ENCODE data around the gene FAM222A.
A peak's percentile ranks its signal among the peaks of the same experiment; 100 is the strongest.

FAM222A gene

GRCh38 chr12:109726511-109727038 is 12.9 kb downstream of the FAM222A start:
- DNase-seq = peak; percentile 12

GRCh38 chr12:109727039-109727723 is 13.6 kb downstream of the FAM222A start:
- no peak for DNase-seq

GRCh38 chr12:109727746-109728726 is 14.4 kb downstream of the FAM222A start:
- DNase-seq = peak; percentile 53

GRCh38 chr12:109728921-109729320 is 15.3 kb downstream of the FAM222A start:
- DNase-seq = no peak

DNA sequence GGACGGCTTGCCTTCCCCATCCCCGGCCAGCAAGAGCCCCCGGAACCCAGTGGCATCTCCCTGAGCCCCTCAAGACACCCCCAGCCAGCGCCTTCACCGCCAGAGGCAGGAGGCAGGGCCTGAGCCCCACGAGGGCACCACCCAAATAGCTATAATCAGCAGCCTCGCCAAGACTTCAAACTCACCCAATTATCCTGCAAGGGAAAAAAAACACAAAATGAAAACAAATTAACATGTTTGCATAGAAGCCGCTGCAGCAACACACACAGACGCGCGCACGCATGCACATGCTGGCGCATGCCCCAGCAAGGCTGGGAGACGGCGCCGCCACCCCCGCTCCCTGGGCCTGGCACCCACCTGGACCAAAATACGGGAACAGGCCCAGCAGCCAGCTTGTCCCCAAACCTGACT is 15.8 kb downstream of the FAM222A start:
- DNase-seq = peak; percentile 89

DNA sequence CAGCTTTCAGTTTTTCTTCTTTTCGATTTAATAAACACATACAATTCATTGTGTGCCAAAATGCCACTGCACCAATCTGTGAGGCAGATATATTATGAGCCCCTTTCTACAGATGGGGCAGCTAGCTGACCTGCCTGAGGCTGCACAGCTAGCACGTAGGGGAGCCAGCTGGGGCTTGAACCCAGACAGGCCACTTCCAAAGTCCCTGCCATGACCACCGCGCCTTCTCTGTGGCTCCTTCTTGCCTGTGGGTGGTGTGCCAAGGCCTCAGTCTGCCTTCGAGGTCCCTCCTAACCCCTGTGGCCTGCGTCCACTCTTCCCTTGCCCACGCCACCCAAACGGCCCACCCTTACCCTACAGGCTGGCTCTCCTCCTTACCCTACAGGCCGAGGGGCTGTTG is 16.2 kb downstream of the FAM222A start:
- DNase-seq = no peak

GRCh38 chr12:109730306-109731145 is 16.9 kb downstream of the FAM222A start:
- no peak for DNase-seq

DNA sequence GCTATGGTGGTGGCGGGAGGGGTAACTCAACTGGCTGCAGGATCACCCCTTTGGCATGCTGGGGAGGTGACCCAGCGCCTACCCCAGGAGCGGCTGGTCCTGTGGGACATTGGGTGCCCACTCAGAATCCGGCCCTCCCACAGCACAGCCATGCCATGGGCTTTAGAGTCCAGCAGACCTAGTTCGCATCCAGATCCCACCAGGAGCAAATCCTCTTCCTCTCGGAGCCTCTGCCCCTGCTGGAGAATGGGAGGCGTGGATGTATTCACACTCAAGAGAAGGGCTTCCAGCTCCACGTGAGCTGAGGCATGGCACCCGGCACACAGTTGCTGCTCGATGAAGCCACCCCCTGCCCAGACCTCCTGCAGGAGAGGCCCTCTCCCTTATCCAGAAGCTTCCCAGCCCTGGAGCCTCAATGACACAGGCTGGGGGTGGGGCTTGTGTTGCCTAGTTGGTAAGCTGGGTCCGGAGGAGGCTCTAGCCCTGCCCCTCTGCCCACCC is 17.7 kb downstream of the FAM222A start:
- DNase-seq = no peak

- no peak for DNase-seq
Observed at GRCh38 chr12:109731806-109732205, 18.2 kb downstream of the FAM222A start.

- no peak for DNase-seq
Observed at GRCh38 chr12:109732321-109733305, 19.0 kb downstream of the FAM222A start.

DNA sequence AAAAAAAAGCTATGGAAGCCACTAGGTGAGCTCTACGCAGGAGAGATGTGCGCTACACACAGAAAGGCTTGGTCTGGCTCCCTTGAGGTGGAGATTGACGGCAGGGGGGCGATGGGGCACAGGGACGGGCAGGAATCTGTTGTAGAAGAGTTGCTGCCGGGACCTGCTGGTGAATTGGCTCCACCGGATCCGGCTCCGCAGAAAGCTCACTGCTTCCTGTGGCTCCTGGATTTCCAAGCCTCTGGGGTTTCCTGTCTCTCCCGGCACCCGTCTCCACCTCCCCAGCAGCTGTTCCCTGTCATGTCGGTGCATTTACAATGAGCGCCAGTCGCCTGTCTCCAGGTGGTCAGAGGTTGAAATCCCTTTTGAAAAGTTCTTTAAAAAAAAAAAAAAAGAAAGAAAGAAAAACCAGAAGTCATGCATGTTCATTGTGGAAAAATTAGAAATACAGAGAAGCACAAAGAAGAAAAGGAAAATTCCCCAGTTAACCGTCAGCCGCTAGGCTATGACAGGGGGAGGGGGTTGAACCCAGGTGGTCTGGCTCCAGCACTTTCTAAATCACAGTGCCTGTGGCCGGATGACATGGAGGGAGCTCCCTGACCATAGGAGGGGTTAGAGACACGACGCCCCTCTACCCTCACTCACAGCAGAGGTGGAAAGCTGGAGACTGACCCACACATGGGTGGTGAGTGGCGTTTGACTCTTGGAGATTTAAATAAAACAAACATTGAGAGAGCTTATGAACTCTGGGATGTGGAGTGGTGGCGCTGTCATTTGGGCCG is 20.8 kb downstream of the FAM222A start:
- DNase-seq = peak; percentile 18

DNA sequence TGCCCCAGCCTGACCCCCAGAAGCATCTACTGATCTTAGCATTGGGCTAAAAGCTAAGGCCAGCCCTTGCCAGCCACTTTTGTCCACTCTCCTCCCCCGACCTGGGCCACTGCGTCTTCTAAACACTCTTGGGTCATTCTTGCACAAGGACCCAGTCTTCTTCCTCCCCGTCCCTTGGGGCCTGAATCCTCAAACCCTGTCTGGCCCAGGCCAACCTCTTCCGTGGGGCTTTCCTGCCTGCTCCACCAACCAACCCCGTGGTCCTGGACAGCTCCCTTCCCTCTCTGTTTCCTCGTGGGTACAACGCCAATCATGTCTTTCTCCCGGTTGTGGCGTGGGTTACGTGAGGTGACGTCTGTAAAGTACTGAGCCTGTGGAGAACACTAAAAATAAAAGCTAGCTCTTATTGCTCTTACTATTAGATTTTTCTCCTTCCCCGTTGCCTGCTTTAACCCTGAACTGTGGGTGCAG is 21.5 kb downstream of the FAM222A start:
- DNase-seq = no peak

- DNase-seq = no peak
Observed at GRCh38 chr12:109735825-109736551, 22.4 kb downstream of the FAM222A start.

GRCh38 chr12:109736552-109737108 is 23.0 kb downstream of the FAM222A start:
- DNase-seq = no peak

- no peak for DNase-seq
Observed at GRCh38 chr12:109737126-109737525, 23.5 kb downstream of the FAM222A start.

DNA sequence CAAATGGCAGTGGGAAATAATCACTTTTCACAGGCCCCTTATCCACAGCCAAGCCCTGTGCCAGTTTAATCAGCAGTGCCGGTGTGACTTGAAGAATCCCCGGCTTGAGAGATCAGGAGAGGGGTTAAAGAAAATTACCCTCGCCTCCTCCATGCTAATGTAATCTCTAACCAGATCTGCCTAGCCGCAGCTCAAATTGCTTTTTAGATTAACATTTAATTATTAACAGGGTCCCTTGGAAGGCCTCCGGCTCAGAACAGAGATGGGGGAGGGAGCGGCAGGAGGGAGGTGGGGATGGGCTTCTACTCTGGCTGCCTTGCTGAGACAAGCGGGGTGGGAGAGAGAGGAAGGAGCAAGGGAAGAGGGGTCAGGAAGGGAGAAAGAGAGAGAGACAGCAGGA is 24.0 kb downstream of the FAM222A start:
- DNase-seq = no peak

- no peak for DNase-seq
Observed at GRCh38 chr12:109738209-109738608, 24.6 kb downstream of the FAM222A start.

- no peak for DNase-seq
Observed at GRCh38 chr12:109738878-109739665, 25.4 kb downstream of the FAM222A start.

Data from NCI-H1105 treated with DMSO at 0.1 percent for 48 hours (cell line).